Brain microvascular endothelial cell (primary cell): ENCODE data around the gene OPALIN.

ENCODE experiments used
- DNase-seq: peaks from one replicate; pipeline ENCODE4 v3.0.0-alpha.2; 2020
- H3K27ac ChIP-seq: fragments of 250-450 bp; sonication (Bioruptor Pico); 2 replicates; pipeline ENCODE4 v1.5.1; 2020; ENCODE audit warnings: mild to moderate bottlenecking, moderate library complexity
- H3K27me3 ChIP-seq: fragments of 250-450 bp; sonication (Bioruptor Pico); replicated peaks from 2 replicates; pipeline ENCODE4 v1.5.1; 2020; ENCODE audit warnings: mild to moderate bottlenecking
- H3K36me3 ChIP-seq: fragments of 250-450 bp; sonication (Bioruptor Pico); replicated peaks from 2 replicates; pipeline ENCODE4 v1.5.1; 2020; ENCODE audit warnings: mild to moderate bottlenecking
- H3K4me3 ChIP-seq: 2 replicates; pipeline ENCODE4 v1.5.1; 2011; ENCODE audit warnings: low read depth, mild to moderate bottlenecking, control low read depth, low read length, moderate library complexity
- CTCF ChIP-seq: IDR thresholded peaks from 2 replicates; pipeline ENCODE4 v1.5.1; 2011; ENCODE audit warnings: low read depth, mild to moderate bottlenecking, moderate library complexity, low read length, control low read depth, inconsistent platforms; ENCODE audit errors: missing control alignments
- in situ Hi-C: cut with HindIII; loops from 2 replicates; pipeline ENCODE4 v1.10.0; 2017; ENCODE audit warnings: low sequenced_read_pairs, low pct_ligation_motif_present

OPALIN gene

GRCh38 chr10:96389785-96390184 is 31.0 kb upstream of the OPALIN start:
- Histone ChIP-seq H3K27ac (no peak overlapping the region), H3K36me3 (no peaks in the 10 kb centered on the region), H3K4me3 (no peak overlapping the region), H3K27me3 (no peaks in the 10 kb centered on the region)
- TF ChIP-seq CTCF, result no peak
- in situ Hi-C loops, result no loop called here
- no peak for DNase-seq

GRCh38 chr10:96387601-96388000 is 28.8 kb upstream of the OPALIN start:
- Histone ChIP-seq H3K27me3 (no peaks in the 10 kb centered on the region), H3K4me3 (no peak overlapping the region), H3K27ac (no peak overlapping the region), H3K36me3 (no peaks in the 10 kb centered on the region)
- no peak for DNase-seq
- TF ChIP-seq CTCF, result no peak
- in situ Hi-C loops, result no loop called here

- no peaks in the 10 kb centered on the region for H3K27me3 ChIP-seq
- no peak overlapping the region for H3K27ac ChIP-seq
- DNase-seq, result no peak
- H3K36me3 ChIP-seq, result no peaks in the 10 kb centered on the region
- H3K4me3 ChIP-seq, result no peak overlapping the region
- TF ChIP-seq CTCF, result no peak
- in situ Hi-C loops, result no loop called here
Measured at GRCh38 chr10:96387161-96387560, 28.4 kb upstream of the OPALIN start.

GRCh38 chr10:96384506-96384905 is 25.7 kb upstream of the OPALIN start:
- Histone ChIP-seq H3K36me3 (no peaks in the 10 kb centered on the region), H3K4me3 (no peak overlapping the region), H3K27ac (no peak overlapping the region), H3K27me3 (no peaks in the 10 kb centered on the region)
- TF ChIP-seq CTCF, result no peak
- in situ Hi-C loops, result no loop called here
- no peak for DNase-seq

- in situ Hi-C loops, result no loop called here
- Histone ChIP-seq H3K36me3 (no peaks in the 10 kb centered on the region), H3K27ac (no peak overlapping the region), H3K4me3 (no peak overlapping the region), H3K27me3 (no peaks in the 10 kb centered on the region)
- no peak for DNase-seq
- no peak for TF ChIP-seq CTCF
Measured at GRCh38 chr10:96380821-96381220, 22.0 kb upstream of the OPALIN start.

GRCh38 chr10:96379758-96380157 is 21.0 kb upstream of the OPALIN start:
- no peaks in the 10 kb centered on the region for H3K36me3 ChIP-seq
- no peak for DNase-seq
- no peak overlapping the region for H3K4me3 ChIP-seq
- in situ Hi-C loops, result no loop called here
- no peak for TF ChIP-seq CTCF
- H3K27me3 ChIP-seq, result no peaks in the 10 kb centered on the region
- H3K27ac ChIP-seq, result no peak overlapping the region
